ENCODE measurements around the gene PDLIM7.

Gene PDLIM7

GRCh38 chr5:177440211-177440989 is 57.0 kb downstream of the PDLIM7 start:
- no peak for DNase-seq (ENCODE audit: low read depth)
- H3K4me3 ChIP-seq (replicated peaks; ENCODE audit: low read depth, low read length): no peak overlapping the region
- TF ChIP-seq, protein P1, sequence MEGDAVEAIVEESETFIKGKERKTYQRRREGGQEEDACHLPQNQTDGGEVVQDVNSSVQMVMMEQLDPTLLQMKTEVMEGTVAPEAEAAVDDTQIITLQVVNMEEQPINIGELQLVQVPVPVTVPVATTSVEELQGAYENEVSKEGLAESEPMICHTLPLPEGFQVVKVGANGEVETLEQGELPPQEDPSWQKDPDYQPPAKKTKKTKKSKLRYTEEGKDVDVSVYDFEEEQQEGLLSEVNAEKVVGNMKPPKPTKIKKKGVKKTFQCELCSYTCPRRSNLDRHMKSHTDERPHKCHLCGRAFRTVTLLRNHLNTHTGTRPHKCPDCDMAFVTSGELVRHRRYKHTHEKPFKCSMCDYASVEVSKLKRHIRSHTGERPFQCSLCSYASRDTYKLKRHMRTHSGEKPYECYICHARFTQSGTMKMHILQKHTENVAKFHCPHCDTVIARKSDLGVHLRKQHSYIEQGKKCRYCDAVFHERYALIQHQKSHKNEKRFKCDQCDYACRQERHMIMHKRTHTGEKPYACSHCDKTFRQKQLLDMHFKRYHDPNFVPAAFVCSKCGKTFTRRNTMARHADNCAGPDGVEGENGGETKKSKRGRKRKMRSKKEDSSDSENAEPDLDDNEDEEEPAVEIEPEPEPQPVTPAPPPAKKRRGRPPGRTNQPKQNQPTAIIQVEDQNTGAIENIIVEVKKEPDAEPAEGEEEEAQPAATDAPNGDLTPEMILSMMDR (IDR thresholded peaks at IDR 0.05; ENCODE audit: low read length, missing control alignments): no peak

GRCh38 chr5:177439518-177440053 is 57.8 kb downstream of the PDLIM7 start:
- H3K4me3 ChIP-seq (replicated peaks; ENCODE audit: low read depth, low read length): no peak overlapping the region
- DNase-seq (ENCODE audit: low read depth): no peak
- TF ChIP-seq, protein P1 (IDR thresholded peaks at IDR 0.05; ENCODE audit: low read length, missing control alignments): no peak

DNA sequence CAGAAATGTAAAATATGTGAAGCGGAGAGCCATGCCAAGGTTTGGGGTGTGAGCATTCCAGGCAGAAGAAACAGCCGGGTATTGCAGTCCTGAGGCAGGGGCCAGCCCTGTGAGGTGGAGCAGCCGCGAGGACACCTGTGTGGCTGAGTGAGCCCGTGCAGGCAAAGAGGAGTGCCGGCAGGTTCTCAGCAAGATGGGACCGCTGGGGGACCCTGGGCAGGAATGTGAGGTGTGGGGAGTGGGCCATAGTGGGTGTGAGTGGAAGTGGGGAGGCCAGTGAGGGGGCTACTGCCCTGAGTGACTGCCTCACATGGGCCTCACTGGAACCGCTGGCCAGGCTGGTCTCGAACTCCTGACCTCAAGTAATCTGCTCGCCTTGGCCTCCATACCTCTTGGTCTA is 58.9 kb downstream of the PDLIM7 start:
- no peak overlapping the region for H3K4me3 ChIP-seq (replicated peaks; ENCODE audit: low read depth, low read length)
- no peak for DNase-seq (ENCODE audit: low read depth)
- TF ChIP-seq, protein P1 (IDR thresholded peaks at IDR 0.05; ENCODE audit: low read length, missing control alignments): no peak

GRCh38 chr5:177437623-177438022 is 59.8 kb downstream of the PDLIM7 start:
- TF ChIP-seq, protein P1 (IDR thresholded peaks at IDR 0.05; ENCODE audit: low read length, missing control alignments): no peak
- no peak for DNase-seq (ENCODE audit: low read depth)
- no peak overlapping the region for H3K4me3 ChIP-seq (replicated peaks; ENCODE audit: low read depth, low read length)

DNA sequence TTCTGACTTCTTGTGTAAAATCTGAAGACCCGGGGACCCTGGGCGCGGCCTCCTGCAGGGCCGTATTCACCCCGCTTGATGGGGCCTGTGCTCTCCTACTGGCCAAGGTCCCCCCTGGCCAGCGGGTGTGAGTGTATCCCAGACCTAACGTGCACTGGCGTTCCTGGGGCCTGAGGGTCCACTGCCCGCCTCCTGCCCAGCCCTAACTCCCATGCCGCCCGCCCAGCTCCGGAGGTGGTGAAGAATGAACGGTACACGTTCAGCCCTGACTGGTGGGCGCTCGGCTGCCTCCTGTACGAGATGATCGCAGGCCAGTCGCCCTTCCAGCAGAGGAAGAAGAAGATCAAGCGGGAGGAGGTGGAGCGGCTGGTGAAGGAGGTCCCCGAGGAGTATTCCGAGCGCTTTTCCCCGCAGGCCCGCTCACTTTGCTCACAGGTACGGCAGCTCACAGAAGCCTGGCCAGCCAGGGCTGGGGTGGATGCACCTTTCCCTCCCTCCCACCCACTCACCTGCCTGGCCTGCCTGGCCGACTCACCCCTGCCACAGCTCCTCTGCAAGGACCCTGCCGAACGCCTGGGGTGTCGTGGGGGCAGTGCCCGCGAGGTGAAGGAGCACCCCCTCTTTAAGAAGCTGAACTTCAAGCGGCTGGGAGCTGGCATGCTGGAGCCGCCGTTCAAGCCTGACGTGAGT is 61.4 kb downstream of the PDLIM7 start:
- TF ChIP-seq, protein P1 (IDR thresholded peaks at IDR 0.05; ENCODE audit: low read length, missing control alignments): no peak
- H3K4me3 ChIP-seq (replicated peaks; ENCODE audit: low read depth, low read length): no peak overlapping the region
- no peak for DNase-seq (ENCODE audit: low read depth)

DNA sequence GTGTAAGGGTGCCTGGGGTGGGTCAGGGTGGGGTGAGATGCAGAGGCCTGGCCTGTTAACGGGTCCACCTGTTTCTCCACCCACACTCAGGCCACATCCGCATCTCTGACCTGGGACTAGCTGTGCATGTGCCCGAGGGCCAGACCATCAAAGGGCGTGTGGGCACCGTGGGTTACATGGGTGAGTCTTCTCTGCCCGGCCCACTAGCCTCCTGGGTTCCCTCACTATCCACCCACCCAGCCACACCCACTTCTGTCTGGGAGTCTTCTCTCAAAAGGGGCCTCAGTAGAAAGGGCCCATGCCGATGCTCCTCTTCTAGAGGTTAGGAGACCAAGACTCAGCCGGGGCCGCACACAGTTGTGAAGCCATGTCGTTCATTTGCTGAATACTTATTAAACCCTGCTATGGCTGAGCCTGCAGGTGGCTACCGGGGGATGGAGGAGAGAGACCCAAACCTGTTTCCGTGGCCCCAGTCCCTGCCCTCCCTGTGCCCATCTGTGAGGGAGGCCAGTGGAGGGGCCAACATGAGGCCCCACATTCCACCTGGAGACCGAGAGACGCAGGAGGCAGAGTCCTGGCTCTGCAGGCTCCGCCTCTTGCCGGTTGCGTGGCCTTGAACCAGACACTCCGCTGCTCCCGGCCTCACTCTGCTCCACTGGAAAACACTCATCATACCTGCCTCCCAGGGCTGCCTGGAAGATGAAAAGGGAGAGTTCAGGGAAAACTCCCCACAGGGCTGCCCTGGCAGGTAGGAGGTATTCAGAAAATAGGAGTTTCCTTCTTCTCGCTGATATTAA is 62.3 kb downstream of the PDLIM7 start:
- no peak overlapping the region for H3K4me3 ChIP-seq (replicated peaks; ENCODE audit: low read depth, low read length)
- TF ChIP-seq, protein P1 (IDR thresholded peaks at IDR 0.05; ENCODE audit: low read length, missing control alignments): no peak
- no peak for DNase-seq (ENCODE audit: low read depth)

All from fibroblast of pulmonary artery (primary cell).